Activated T-cell treated with anti-CD3 and anti-CD28 coated beads, Interleukin-2, amount 50 U/mL, for 24 hours (primary cell): ENCODE measurements around the gene RGS16.
A peak's percentile ranks its signal among the peaks of the same experiment; 100 is the strongest.
"Not testable (repeated sequence)": the region's sequence is repeated elsewhere in the genome, so short reads cannot be mapped to it uniquely, and the experiment has no call there.

Experiments
- DNase-seq: peaks from one replicate; pipeline ENCODE4 v3.0.0-alpha.2; 2020
- H3K27ac Mint-ChIP-seq: 2 replicates; pipeline ENCODE4 v1.8.0; 2020; ENCODE audit warnings: mild to moderate bottlenecking, mixed read lengths
- H3K27me3 Mint-ChIP-seq: 2 replicates; pipeline ENCODE4 v1.8.0; 2020; ENCODE audit warnings: mixed read lengths
- H3K36me3 Mint-ChIP-seq: 2 replicates; pipeline ENCODE4 v1.8.0; 2020; ENCODE audit warnings: low read depth, mixed read lengths
- H3K4me1 Mint-ChIP-seq: 2 replicates; pipeline ENCODE4 v1.8.0; 2020; ENCODE audit warnings: low read depth, mixed read lengths
- H3K4me3 Mint-ChIP-seq: 2 replicates; pipeline ENCODE4 v1.8.0; 2020; ENCODE audit warnings: mild to moderate bottlenecking, moderate library complexity, mixed read lengths
- H3K9me3 Mint-ChIP-seq: 2 replicates; pipeline ENCODE4 v1.8.0; 2020; ENCODE audit warnings: mixed read lengths

The RGS16 gene

DNA sequence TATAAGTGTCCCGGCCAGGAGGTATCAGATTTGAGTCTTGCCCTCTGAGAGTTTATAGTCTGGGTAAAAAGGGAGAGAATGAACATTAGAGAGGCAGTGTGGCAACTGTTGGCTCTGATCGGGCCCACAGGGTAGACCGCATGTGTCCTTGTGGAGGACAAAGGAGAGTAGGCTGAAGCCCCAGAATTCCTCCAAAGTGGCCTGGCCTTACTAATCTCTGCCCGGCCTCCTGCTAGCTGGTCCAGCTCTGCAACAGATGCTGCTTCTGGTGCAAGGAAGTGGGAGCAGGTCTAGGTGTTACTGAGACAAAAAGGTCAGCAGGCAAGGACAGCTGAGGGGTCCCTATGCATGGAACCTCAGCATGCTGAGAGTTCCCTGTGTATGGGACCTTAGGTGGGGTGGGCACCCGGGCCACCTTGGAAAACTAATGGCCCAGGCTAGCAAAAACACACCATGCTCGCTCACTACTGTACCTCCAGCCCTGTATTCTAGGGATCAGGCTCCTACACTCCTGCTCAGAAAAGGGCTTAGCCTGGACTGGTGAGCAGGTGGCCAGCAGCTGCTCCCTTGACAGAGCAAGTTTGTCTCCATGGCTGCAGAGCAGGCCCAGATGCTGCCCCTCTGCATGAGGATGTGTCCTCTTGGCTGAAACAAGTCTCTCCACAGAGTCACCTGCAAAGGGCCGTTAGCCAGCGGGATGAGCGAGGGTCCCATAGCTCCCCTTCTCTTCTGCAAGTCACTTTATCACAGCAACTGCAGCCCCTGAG, 30.3 kb upstream of the RGS16 start:
- Mint-ChIP-seq H3K36me3 (no peaks in the 10 kb centered on the region), H3K9me3 (no peaks in the 10 kb centered on the region), H3K4me3 (no peak overlapping the region), H3K27ac (no peak overlapping the region), H3K4me1 (peaks cover 29% of the 10 kb centered on the region), H3K27me3 (peaks cover 22% of the 10 kb centered on the region)
- DNase-seq = no peak

DNA sequence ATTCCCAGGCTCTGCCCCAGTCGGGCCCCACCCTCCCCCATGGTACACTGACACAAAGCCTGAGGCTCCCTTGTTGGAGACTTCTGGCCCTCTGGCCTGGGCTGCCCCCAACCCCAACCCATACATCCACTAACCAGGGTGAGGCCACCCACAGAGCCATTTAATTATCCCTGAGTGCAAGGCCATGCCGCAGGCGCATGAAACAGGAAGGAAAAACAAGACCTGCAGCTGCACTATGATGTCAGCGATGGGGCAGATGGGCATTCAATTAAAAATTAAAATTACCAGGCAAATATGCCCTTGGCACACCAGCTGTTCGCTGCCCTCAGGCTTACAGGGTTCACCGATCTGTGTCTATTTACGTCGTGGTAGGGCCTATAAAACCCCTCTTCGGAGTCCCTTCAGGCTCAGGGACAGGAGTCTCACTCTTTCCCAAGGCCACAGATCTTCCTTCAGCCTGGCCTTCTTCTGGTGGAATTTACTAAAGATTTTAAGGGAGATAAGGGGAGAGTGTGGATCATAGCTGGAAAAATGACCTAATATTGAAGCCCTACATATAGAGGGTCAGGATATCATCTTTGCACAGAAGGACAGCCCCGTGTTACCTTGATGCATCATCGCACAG, 29.6 kb upstream of the RGS16 start:
- Mint-ChIP-seq H3K27me3 (peaks cover 22% of the 10 kb centered on the region), H3K4me3 (no peak overlapping the region), H3K36me3 (no peaks in the 10 kb centered on the region), H3K27ac (no peak overlapping the region), H3K9me3 (no peaks in the 10 kb centered on the region), H3K4me1 (peaks cover 36% of the 10 kb centered on the region)
- DNase-seq = no peak

DNA sequence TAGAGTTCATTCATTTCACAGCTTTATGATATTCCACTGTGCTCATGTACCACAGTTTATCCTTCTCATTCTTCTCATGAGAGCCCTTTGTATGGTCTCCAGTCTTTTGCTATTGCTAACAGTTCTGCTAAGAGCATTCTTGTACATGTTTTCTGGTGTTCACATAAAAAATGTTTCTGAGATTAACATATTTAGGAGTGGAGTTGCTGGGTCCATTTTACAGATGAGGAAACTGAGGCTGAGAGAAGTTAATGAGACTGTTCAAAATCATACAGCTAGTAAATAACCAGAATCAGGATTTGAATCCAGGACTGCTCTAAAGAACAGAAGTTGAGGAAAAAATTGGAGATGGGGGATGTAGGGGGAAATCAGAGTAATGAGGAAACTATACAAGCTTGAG, 28.8 kb upstream of the RGS16 start:
- peaks cover 22% of the 10 kb centered on the region for H3K27me3 Mint-ChIP-seq

DNA sequence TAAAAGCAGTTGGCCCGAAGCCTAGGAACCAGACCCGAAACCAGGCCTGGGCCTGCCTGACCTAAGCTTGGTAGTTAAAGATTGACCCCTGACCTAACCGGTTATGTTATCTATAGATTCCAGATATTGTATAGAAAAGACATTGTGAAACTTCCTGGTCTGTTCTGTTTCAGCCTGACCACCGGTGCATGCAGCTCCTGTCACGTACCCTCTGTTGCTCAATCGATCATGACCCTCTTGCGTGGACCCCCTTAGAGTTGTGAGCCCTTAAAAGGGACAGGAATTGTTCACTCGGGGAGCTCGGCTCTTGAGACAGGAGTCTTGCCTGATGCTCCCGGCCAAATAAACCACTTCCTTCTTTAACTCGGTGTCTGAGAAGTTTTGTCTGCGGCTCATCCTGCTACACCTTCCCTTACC, 28.3 kb upstream of the RGS16 start:
- not testable (repeated sequence) for H3K9me3 Mint-ChIP-seq, H3K4me3 Mint-ChIP-seq, H3K36me3 Mint-ChIP-seq, H3K27ac Mint-ChIP-seq, DNase-seq
- H3K4me1 Mint-ChIP-seq = peaks cover 38% of the 10 kb centered on the region
- H3K27me3 Mint-ChIP-seq = peaks cover 19% of the 10 kb centered on the region

More for the DNA sequence above, 28.8 kb upstream of the RGS16 start:
- no peak for DNase-seq
- Mint-ChIP-seq H3K4me1 (peaks cover 38% of the 10 kb centered on the region), H3K27ac (no peak overlapping the region), H3K9me3 (no peaks in the 10 kb centered on the region), H3K36me3 (no peaks in the 10 kb centered on the region), H3K4me3 (no peak overlapping the region)

DNA sequence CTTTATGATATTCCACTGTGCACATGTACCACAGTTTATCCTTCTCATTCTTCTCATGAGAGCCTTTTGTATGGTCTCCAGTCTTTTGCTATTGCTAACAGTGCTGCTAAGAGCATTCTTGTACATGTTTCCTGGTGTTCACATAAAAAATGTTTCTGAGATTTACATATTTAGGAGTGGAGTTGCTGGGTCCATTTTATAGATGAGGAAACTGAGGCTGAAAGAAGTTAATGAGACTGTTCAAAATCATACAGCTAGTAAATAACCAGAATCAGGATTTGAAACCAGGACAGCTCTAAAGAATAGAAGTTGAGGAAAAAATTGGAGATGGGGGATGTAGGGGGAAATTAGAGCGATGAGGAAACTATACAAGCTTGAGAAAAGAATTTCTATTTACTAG, 27.8 kb upstream of the RGS16 start:
- no peak overlapping the region for H3K27ac Mint-ChIP-seq
- DNase-seq = no peak
- H3K36me3 Mint-ChIP-seq = no peaks in the 10 kb centered on the region
- H3K4me1 Mint-ChIP-seq = peaks cover 40% of the 10 kb centered on the region
- H3K9me3 Mint-ChIP-seq = no peaks in the 10 kb centered on the region
- H3K27me3 Mint-ChIP-seq = peaks cover 16% of the 10 kb centered on the region
- H3K4me3 Mint-ChIP-seq = no peak overlapping the region

DNA sequence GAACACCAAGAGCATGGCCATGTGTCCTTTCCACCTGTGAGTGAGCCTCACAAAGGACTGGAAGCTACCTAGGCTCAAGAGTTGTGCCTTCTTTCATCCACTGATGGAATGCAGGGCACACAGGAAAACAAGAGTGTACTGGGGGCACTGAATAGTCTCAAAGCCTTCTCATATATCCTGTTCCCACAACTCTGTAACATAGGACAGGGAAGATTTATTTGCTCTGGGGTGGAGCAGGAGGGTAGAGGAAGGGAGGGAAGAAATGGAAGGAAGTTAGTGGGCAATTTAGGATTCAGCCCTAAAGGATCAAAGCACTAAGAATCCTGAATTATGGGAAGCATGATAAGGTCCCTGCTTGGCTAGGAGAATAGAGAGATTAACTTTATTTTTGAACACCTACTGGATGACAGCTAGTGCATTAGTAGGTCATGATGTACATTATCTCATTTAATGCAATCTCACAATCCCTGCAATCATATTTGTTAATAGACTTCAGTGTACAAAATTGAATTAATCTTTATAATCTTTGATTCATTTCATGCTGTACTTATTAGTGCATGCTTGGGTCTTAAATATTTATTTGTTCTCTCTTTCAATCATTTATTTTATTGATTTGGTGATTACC, 27.0 kb upstream of the RGS16 start:
- peaks cover 16% of the 10 kb centered on the region for H3K27me3 Mint-ChIP-seq

DNA sequence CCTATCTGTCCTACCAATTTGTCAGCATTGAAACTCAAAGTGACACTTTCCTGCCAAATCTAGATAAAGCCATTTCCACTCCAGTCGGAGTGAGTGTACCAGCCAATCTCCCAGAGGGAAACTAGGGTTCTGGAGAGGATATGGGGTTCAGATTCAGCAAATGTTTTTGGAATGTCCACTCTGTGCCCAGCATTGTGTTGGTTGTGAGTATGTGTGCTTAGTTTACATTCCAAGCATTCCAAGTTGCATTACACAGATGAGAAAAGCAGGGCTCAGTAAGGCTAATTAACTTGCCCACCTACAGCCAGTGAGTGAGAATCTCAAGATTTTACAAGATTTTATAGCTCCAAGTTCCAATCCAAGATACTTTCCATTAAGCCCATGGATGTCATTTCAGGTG, 26.4 kb upstream of the RGS16 start:
- Mint-ChIP-seq H3K4me3 (no peak overlapping the region), H3K27me3 (peaks cover 16% of the 10 kb centered on the region), H3K9me3 (no peaks in the 10 kb centered on the region), H3K36me3 (no peaks in the 10 kb centered on the region), H3K4me1 (peaks cover 54% of the 10 kb centered on the region), H3K27ac (peak overlapping the region; percentile 20)
- no peak for DNase-seq

More for the DNA sequence above, 27.0 kb upstream of the RGS16 start:
- no peak overlapping the region for H3K4me3 Mint-ChIP-seq
- H3K4me1 Mint-ChIP-seq = peaks cover 48% of the 10 kb centered on the region
- H3K9me3 Mint-ChIP-seq = no peaks in the 10 kb centered on the region
- no peak for DNase-seq
- no peaks in the 10 kb centered on the region for H3K36me3 Mint-ChIP-seq
- H3K27ac Mint-ChIP-seq = no peak overlapping the region

DNA sequence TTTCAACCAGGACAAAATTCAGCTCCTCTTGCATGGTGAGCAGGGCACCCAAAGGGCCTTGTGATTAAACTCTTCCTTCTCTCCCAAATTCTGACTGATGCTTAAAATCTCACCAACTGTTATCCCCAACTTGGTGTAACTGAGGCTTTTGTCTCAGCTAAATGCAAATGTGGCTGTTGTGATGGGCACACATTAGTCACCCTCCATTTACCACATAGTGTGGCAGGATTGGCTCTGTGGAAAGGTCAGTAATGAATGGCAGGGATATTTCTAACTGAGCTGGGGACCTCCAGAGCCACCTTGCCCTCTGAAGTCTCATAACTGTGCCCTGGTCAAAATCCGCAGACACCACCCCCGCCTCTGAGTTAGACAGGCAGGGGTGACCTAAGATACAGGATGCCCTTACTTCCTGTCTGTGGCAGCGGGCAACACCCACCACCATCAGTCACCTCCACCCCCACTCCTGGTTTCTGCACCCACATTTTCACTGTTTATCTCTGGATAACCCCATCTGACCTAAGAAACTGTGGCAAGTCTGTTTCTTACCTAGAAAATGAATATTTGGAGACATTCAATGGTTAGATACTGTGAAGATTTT, 25.4 kb upstream of the RGS16 start:
- Mint-ChIP-seq H3K4me3 (peak overlapping the region; percentile 32), H3K36me3 (no peaks in the 10 kb centered on the region), H3K27me3 (peaks cover 10% of the 10 kb centered on the region), H3K27ac (peak overlapping the region; percentile 45), H3K4me1 (peaks cover 64% of the 10 kb centered on the region), H3K9me3 (no peaks in the 10 kb centered on the region)
- peak; percentile 74 for DNase-seq

DNA sequence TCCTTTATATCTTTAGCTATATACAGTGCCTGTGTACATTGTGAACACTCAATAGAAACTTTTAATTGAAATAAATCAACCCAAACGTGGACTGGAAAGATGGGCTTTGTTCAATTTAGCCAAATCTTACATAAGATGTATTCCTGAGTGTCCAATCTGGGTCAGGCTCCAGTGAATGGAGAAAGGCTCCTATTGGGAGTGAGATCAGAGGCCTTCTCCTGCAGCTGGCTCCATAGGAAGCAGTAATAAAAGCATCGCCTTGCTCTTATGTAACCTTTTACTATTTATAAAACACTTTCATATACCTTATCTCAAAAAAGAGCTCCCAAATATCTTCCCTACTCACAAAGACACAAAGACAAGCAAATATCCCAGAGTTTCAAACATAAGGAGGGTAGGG, 24.9 kb upstream of the RGS16 start:
- Mint-ChIP-seq H3K9me3 (no peaks in the 10 kb centered on the region), H3K4me1 (peaks cover 69% of the 10 kb centered on the region), H3K36me3 (no peaks in the 10 kb centered on the region), H3K27ac (peak overlapping the region; percentile 45), H3K4me3 (peak overlapping the region; percentile 32), H3K27me3 (peaks cover 10% of the 10 kb centered on the region)
- DNase-seq = no peak

DNA sequence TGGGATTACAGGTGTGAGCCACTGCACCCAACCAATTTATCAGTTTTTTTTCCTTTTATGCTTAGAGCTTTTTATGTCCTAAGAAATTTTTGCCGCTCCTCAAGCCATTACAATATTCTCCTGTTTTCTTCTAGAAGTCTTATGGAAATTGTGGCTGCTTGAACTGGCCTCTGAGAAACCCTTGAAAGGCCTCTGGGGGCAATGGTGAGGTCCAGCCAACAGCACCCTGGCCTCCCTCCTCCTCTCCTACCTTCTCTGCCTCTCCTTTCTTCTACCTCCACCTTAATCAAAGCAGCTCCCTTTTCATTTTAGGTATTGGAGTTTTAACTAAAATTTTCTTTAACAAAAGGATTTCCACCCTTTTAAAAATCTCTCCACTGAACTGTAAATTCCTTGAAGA, 24.5 kb upstream of the RGS16 start:
- H3K4me3 Mint-ChIP-seq = no peak overlapping the region
- H3K4me1 Mint-ChIP-seq = peaks cover 73% of the 10 kb centered on the region
- H3K27me3 Mint-ChIP-seq = peaks cover 10% of the 10 kb centered on the region
- H3K36me3 Mint-ChIP-seq = no peaks in the 10 kb centered on the region
- H3K27ac Mint-ChIP-seq = no peak overlapping the region
- no peak for DNase-seq
- no peaks in the 10 kb centered on the region for H3K9me3 Mint-ChIP-seq

DNA sequence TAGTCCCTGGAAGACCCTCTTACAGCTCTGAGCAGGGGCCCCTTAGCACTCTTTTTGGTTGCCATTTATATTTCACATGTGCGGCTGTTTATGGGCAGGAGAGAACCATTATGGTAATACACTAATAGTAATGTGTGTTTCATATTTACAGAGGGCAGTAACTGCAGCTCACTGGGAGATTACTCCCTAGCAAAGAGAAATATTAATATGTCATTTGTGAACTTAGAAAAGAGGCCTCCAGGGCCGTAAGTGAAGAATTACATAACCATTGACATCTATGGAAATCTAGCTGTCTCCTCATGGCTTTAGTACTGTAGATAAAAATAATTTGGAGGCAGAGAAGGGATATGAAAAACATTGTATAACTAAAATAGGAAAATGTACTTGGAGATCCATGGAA, 23.4 kb upstream of the RGS16 start:
- H3K4me3 Mint-ChIP-seq = no peak overlapping the region
- peaks cover 79% of the 10 kb centered on the region for H3K4me1 Mint-ChIP-seq
- no peak for DNase-seq
- no peak overlapping the region for H3K27ac Mint-ChIP-seq
- H3K27me3 Mint-ChIP-seq = peaks cover 7% of the 10 kb centered on the region
- no peaks in the 10 kb centered on the region for H3K36me3 Mint-ChIP-seq
- H3K9me3 Mint-ChIP-seq = no peaks in the 10 kb centered on the region

DNA sequence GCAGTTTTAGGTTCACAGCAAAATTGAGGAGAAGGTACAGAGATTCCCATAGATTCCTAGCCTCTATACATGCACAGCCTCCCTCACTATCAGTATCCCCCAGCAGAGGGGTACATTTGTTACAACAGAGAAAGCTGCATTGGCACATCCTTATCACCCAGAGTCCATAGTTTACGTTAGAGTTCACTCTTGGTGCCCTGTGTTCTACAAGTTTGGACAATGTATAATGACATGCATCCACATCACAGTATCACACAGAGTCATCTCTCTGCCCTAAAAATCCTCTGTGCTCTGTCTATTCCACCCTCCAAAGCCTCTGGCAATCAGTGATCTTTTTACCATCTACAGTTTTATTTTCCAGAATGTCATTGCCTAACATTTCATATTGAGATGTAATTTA, 22.3 kb upstream of the RGS16 start:
- DNase-seq = no peak
- no peak overlapping the region for H3K4me3 Mint-ChIP-seq
- no peaks in the 10 kb centered on the region for H3K9me3 Mint-ChIP-seq
- no peaks in the 10 kb centered on the region for H3K27me3 Mint-ChIP-seq
- no peak overlapping the region for H3K27ac Mint-ChIP-seq
- peaks cover 80% of the 10 kb centered on the region for H3K4me1 Mint-ChIP-seq
- H3K36me3 Mint-ChIP-seq = no peaks in the 10 kb centered on the region

DNA sequence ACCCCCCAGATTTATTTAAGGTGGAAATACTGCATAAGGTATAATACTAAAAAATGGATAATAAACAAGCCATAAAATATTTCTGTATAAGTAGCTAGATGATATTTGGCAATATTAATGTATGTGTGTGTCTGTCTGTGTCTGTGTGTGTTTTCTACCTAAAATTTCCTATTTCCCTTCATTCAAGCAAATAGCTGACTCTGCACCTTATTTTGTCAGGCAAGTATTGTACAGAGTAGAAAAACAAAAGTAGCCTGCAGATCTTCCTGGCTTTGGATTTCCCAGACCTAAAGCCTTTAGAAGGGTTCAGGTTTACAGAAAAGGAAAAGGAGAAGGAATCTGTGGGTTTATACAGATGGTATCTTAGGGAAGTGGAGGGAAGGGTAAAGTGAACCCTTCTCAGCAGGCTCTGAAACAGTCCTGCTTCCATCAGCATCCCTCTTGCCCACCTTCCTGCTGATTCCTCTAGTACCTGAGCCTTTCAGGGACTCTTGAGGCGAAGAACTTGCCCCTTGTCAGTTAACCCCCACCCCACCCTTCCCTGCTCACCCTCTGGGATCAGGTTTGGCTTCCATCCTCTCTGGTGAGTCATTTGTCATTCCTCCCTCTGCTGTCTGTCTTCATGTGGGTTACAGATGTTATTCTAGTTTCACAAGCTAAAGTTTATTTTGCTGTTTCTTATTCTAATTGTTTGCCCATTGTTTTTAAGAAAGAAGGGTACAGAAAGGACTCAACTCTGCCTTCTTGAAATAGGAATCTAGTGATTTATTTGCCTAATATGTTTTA, 21.7 kb upstream of the RGS16 start:
- H3K27ac Mint-ChIP-seq = no peak overlapping the region
- no peak for DNase-seq
- no peak overlapping the region for H3K4me3 Mint-ChIP-seq
- H3K36me3 Mint-ChIP-seq = no peaks in the 10 kb centered on the region
- H3K9me3 Mint-ChIP-seq = no peaks in the 10 kb centered on the region
- no peaks in the 10 kb centered on the region for H3K27me3 Mint-ChIP-seq
- peaks cover 82% of the 10 kb centered on the region for H3K4me1 Mint-ChIP-seq

DNA sequence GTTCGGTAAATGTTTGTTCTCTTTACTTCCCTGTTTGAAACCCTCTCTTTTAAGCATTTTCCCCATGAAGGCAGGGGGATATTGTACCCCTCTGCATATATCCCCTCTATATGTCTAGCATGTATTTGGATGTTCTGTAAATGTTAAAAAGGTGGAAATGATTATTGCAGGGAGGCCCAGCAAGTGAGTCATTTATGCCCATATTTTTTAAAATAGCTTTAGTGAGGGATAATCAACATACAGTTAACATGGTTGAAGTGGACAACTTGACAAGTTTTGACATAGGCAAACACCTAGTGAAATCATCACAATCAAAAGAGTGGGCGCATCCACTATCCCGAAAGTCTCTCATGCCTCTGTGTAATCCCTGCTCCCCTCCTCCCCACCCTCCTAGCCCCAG, 20.8 kb upstream of the RGS16 start:
- DNase-seq = no peak
- no peak overlapping the region for H3K4me3 Mint-ChIP-seq
- H3K36me3 Mint-ChIP-seq = no peaks in the 10 kb centered on the region
- peak overlapping the region; percentile 65 for H3K27ac Mint-ChIP-seq
- peaks cover 81% of the 10 kb centered on the region for H3K4me1 Mint-ChIP-seq
- no peaks in the 10 kb centered on the region for H3K9me3 Mint-ChIP-seq
- H3K27me3 Mint-ChIP-seq = no peaks in the 10 kb centered on the region
